K562 treated with DMSO at 1 percent for 12 hours (cell line): Measurements from ENCODE around the gene BICRA. TPM values are rescaled to one million over a fixed set of nuclear protein-coding genes. Genes with fewer than 3 reads are reported as not detected.

Experiments
- total RNA-seq: library from RNA; unstranded; fragments of 300-600 nt; gene quantifications from 2 replicates; pipeline ENCODE4 v1.2.3, GENCODE V29; 2022; ENCODE audit not compliant: insufficient read depth

The BICRA gene
- 3.5 and 8.5 TPM in 2 replicates for total RNA-seq

DNA sequence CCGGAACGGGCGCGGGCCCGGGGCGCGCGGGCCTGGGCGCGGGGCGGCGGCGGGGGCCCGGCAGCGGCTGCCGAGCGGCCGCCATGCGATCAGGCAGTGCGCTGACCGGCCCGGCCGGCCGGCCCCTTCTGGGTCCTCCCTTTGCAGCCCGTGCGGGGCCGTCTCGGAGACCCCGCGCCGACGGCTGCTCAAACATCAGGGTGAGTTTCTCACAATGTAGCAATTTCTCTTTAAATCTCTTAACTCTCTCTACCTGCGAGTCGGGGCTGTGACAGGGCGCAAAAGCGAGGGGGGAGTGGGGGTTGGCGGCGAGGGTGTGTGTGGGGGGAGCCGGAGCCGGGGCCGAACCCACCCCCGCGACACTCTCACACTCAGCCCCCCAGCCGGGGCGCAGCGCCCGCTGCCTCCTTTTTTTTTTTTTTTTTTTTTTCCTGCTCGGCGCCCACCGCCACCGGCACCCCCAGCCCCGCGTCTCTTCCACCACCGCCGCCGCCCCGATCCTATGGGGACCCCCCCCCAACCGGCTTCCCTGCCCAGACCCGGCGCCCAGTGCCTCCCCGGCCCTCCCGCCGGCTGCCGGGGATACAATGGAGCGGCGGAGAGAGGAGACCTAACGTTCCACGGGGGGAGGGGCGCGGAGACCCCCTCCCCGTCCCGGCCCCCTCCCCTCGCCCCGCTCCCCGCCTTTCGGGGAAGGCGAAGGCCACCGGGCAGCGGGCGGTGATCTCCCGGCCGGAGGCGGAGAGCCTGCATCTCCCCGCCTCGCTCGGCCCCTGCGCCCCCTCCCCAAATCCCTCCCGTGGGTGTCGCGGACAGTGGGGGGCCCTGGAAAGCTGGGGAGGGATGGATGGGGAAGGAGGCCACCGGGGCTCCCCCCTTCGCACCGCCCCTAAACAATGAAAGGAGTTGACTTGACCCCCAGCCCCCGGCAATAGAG, at the start of gene BICRA:
TSS of gene BICRA (plus strand) at position 166 of the 937 bp plus-strand sequence. CDS start 64,441 bp downstream, outside the sequence.

DNA sequence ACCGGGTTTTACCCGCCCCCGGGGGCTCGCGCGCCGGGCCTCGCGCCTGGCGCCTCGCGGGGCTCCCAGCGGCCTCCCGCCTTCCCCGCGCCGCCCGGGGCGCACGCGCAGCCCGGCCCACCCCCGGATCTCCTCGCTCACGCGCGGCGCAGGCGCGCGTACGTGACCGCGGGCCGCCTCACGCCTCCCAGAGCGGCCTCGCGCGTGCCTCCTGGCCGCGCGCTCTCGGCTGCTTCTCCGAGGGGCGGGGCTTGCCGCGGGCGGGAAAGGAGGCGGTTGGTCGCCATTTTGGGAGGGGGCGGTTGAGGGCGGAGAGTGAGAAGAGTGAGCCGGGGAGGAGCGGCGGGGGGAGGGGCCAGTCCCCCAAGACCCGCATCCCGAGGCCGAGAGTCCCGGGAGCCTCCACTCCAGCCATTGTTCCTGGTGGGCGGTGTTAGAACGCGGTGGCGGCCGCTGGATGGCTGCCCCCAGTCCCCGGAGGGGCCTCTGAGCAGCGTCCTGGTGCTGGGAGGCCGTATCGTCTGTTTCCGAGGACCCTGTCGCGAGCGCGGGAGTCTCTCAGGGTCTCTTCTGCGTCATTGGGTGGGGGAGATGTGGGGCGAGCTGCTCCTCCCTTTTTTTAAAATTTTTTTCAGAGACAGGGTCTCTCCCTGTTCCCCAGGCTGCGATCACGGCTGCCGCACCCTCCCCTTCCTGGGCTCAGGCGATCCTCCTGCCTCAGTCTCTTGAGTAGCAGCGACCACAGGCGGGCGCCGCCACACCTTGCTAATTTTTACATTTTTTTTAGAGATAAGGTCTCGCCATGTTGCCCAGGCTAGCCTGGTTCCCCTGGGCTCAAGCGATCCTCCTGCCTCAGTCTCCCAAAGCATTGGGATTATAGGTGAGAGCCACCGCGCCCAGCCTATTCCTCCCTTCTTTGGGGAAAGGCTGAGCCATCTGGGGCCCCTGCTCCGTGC, 35.6 kb upstream of the BICRA start, which contains the start of gene ZNF541:
TSS of gene ZNF541 (minus strand) at position 78 of the 956 bp plus-strand sequence. CDS start 17,292 bp downstream, outside the sequence.

DNA sequence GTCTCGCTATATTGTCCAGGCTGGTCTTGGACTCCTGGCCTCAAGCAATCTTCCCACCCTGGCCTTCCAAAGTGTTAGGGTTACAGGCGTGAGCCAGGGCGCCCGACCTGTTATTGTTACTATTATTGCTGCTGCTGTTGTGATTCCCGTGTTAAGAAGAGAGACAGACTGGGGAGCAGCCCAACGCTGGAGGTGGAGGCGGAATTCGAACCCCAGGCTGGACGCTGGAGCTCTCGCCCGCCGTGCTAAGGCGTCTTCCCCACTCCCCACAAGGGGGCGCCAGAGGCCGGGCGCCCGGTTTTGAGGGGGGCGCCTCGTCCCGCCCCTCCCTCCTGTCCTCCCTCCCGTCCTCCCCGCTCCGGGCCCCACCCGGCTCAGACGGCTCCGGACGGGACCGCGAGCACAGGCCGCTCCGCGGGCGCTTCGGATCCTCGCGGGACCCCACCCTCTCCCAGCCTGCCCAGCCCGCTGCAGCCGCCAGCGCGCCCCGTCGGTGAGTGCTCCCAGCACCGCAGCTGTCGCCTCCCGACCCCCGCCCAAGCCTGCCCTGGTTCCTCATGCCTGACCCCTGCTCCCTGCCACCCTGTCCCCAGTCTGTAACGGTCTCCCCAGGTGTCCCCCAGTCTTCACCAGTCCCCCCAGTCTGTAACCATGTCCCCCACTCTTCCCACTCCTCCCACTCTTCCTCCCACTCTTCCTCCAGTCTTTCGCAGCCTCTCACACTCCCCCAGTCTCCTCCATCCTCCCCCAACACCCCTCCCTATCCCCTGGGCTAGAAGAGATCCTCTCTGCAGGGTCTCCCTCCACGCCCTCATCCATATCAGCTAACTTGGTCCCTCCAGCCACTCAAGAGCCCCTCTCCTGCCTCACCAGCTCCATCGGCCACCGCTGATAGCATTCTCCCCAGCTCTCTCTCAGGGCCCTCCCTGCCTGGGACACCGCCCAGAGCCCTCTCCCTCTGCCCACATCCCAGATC, 104.4 kb downstream of the BICRA start, which contains the start of gene EHD2:
TSS of gene EHD2 (plus strand) at position 377 of the 976 bp plus-strand sequence. CDS start 3,191 bp downstream, outside the sequence.

DNA sequence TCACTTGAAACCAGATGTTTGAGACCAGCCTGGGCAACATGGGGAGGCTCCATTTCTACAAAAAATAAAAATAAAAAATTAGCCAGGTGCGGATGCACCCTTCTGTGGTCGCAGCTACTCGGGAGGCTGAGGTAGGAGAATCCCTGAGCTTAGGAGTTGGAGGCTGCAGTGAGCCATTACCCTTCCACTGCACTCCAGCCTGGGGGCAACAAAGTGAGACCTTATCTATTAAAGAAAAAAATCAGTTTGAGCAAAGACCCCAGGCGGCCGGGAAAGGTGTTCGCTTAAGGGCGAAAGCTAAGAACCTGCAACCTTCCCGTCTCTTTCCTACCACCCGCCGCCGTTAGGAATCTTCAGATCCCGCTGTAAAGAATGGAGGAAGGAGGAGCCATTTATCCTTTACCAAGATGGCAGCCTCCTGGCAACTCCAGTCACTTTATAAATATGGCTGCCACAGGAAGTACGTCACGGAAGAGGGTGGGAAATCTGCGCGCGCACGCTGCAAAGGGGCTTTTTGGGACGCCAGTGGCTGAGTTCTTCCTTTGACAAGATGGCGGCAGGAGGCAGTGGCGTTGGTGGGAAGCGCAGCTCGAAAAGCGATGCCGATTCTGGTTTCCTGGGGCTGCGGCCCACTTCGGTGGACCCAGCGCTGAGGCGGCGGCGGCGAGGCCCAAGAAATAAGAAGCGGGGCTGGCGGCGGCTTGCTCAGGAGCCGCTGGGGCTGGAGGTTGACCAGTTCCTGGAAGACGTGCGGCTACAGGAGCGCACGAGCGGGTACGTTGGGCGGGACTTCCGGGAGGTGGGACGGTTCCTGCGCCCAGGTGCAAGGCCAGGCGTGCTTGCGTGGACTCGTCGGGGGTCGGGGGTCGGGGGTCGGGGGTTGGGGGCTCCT, 136.3 kb downstream of the BICRA start, which contains the start of gene NOP53:
TSS of gene NOP53 (plus strand) at position 537 of the 892 bp plus-strand sequence. CDS start at position 551, 14 bp downstream.

Other genes starting within 250 kb of the BICRA start
- 4.2 and 5.2 TPM in 2 replicates for gene MEIS3, start 189.6 kb upstream of the BICRA start, total RNA-seq
- gene SLC8A2, start 137.2 kb upstream of the BICRA start, total RNA-seq, result 0.42 and 0.56 TPM in 2 replicates
- 6.4 and 8.5 TPM in 2 replicates for gene KPTN, start 124.9 kb upstream of the BICRA start, total RNA-seq
- 126 and 144 TPM in 2 replicates for gene NAPA, start 94.1 kb upstream of the BICRA start, total RNA-seq
- gene ZNF541, start 36.0 kb upstream of the BICRA start, total RNA-seq, result 0.31 TPM in 1 of 2 replicates, not detected in the other
- gene EHD2, start 104.3 kb downstream of the BICRA start, total RNA-seq, result 16.4 and 36.9 TPM in 2 replicates
- gene NOP53, start 136.4 kb downstream of the BICRA start, total RNA-seq, result 1,091 and 1,101 TPM in 2 replicates
- gene SELENOW, start 169.6 kb downstream of the BICRA start, total RNA-seq, result 105 and 163 TPM in 2 replicates
- gene TPRX1, start 195.4 kb downstream of the BICRA start, total RNA-seq, result not detected in 2 replicates
- not detected in 2 replicates for gene CRX, start 212.8 kb downstream of the BICRA start, total RNA-seq